Ovary (tissue), 9 donors: ENCODE measurements around the gene DAPK3. TPM values are rescaled to one million over a fixed set of nuclear protein-coding genes. Genes with fewer than 3 reads are reported as not detected.
A peak's percentile ranks its signal among the peaks of the same experiment; 100 is the strongest.

Experiments
- DNase-seq, 5 donors: peaks; one replicate each; pipeline ENCODE4 v3.0.0-alpha.2; 2019 to 2020
- H3K27ac ChIP-seq, 2 donors: fragments of 200-600 bp; one replicate each; pipeline versions ENCODE4 v1.5.1 to v1.8.0; 2019 to 2022
- H3K27me3 ChIP-seq: fragments of 200-600 bp; one replicate; pipeline ENCODE4 v1.8.0; 2022
- H3K36me3 ChIP-seq: fragments of 200-600 bp; sonication (generic); one replicate; pipeline ENCODE4 v1.5.1; 2019
- H3K4me1 ChIP-seq: one replicate; pipeline ENCODE4 v1.8.1; 2013; ENCODE audit warnings: mild to moderate bottlenecking, moderate library complexity; ENCODE audit not compliant: insufficient read depth
- H3K4me3 ChIP-seq: fragments of 200-600 bp; sonication (generic); one replicate; pipeline ENCODE4 v1.5.1; 2017
- H3K9me3 ChIP-seq, 2 donors: fragments of 200-600 bp in 1 of 2; sonication (generic) in 1 of 2; one replicate each; pipeline versions ENCODE4 v1.5.1 to v1.8.1; 2013 to 2019; ENCODE audit warnings: mild to moderate bottlenecking in 1 of 2, moderate library complexity in 1 of 2
- CTCF ChIP-seq, 3 donors: fragments of 450-650 bp in 2 of 3; fragments of 200-600 bp in 1 of 3; IDR thresholded peaks; one replicate each; pipeline versions ENCODE4 v1.5.1 to v1.8.0; 2016 to 2022; ENCODE audit warnings: antibody characterized with exemption in 3 of 3, mild to moderate bottlenecking in 1 of 3
- EP300 ChIP-seq: sonication (generic); formaldehyde crosslinking; IDR thresholded peaks from one replicate; pipeline ENCODE4 v1.6.1; 2017; ENCODE audit warnings: antibody characterized with exemption
- POLR2A ChIP-seq: fragments of 450-650 bp; IDR thresholded peaks from one replicate; pipeline ENCODE4 v1.6.1; 2017; ENCODE audit warnings: antibody characterized with exemption, mild to moderate bottlenecking, moderate library complexity
- WGBS, 3 donors: extraction: QIAGEN DNeasy Blood & Tissue Kit in 1 of 3; methylation state at CpG; one replicate each; pipeline versions ENCODE4 v1.1.5 to v1.1.7; 2013 to 2017; 5-methylcytosine and 5-hydroxymethylcytosine counted together
- intact Hi-C, 4 donors: fragments of 100-400 bp; cut with DNase I; formaldehyde crosslinking; loops; one replicate each; pipeline versions ENCODE4 v1.11.0 to v1.15.1; 2022 to 2023
- polyA plus RNA-seq, 2 donors: library from polyadenylated mRNA; stranded (reverse); fragments of 200-250 nt in 1 of 2; fragments of 350-450 nt in 1 of 2; fragmentation: Illumina TruSeq in 1 of 2; extraction: RNeasy Lipid Tissue Mini Kit (QIAGEN cat#74804) in 1 of 2; gene quantifications; one replicate each; pipeline ENCODE4 v1.2.3, GENCODE V29; 2013 to 2014
- total RNA-seq, 7 donors: library from RNA; depleted of rRNA in 2 of 7; stranded (reverse); fragments of >200 nt in 2 of 7; fragmentation: NEBNext Ultra II Directional in 3 of 7; extraction: Animal tissue kit (Norgen Biotek cat#: 25700) in 3 of 7; gene quantifications; one replicate each; pipeline versions ENCODE4 v1.1.0 to v1.2.4, GENCODE V29; 2016 to 2023
- donor health status: DM: no; HTN: no; CAD: no; lungs with moderate emphysema.
- donor health status: DM: no; HTN: no; CAD: no.
- donor health status: Bipolar disorder and iron deficiency.
- donor health status: DM: yes; HTN: yes; CAD: no.
- donor health status: DM: no; HTN: no; CAD: no.
- donor health status: DM: yes; HTN: yes; CAD: no.

The DAPK3 gene
- total and polyA plus RNA-seq, 9 donors = 8.3 to 101 (median 57.0) TPM

- Histone ChIP-seq H3K27me3 (no peaks in the 10 kb centered on the region), H3K9me3 (no peaks in the 10 kb centered on the region), H3K36me3 (no peaks in the 10 kb centered on the region), H3K4me1 (peaks cover 4% of the 10 kb centered on the region), H3K4me3 (peak overlapping the region; percentile 84), H3K27ac (no peak overlapping the region)
- TF ChIP-seq CTCF (IDR thresholded peaks at IDR 0.05) (no peak), POLR2A (no peak), EP300 (no peak)
- intact Hi-C loops = loop anchor here in 1 of 4 donors (5.0 to 10.0 kb wide), 3 partner anchors 139 to 219 kb away; partner anchors contain the start of gene MAP2K2
- WGBS, 3 donors = 2 to 3% (median 2%) methylated on average over 19 of the region's 19 CpGs
- DNase-seq = no peak
Measured at GRCh38 chr19:3985643-3986259, 14.9 kb upstream of the DAPK3 start.

DNA sequence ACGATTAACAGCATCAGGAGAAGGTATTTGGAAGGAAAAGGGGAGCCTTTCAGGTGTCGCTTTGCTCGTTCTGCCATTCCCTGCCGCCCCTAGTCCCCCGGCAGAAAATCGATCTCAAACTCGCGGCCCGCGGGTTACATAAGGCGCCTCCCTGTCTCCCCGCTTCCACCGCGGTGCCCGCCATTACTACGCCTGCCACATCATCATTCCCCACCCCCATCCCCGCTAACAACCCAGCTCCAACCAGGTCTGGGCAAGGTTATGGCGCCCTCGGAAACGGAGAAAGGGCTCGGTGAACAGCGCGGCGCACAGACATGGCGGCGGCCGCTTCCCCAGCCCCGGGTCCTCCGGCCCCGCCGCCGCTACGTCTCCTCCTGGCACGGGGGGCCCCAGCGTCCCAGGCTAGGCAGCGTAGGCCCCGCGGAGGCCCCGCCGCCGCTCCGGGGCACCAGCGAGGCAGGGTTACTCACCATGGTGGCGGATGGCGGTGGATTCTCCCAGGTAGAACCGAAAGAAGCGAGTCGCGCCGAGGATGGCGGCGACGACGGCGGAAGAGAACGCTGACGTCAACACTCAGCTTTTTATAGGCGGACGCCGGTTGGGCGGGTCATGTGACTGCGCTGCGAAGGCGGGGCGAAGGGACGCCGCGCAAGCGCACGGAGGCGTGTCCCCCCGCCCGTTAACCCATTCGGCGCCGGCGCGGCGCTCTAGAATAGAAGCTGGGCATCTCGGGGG, 14.2 kb upstream of the DAPK3 start, which contains the start of gene EEF2:
Gene EEF2 (minus strand): TSS at position 556 of the 735 bp plus-strand sequence. CDS start 83 bp downstream, at position 473.
- Histone ChIP-seq H3K36me3 (no peaks in the 10 kb centered on the region), H3K4me1 (peaks cover 4% of the 10 kb centered on the region), H3K27ac (peak within 1 kb of the TSS; percentile 74 to 88), H3K4me3 (peak within 1 kb of the TSS; percentile 84), H3K9me3 (no peaks in the 10 kb centered on the region), H3K27me3 (no peaks in the 10 kb centered on the region)
- DNase-seq = peak; percentile 88 to 96 (median 95)
- 0% methylated on average over 78 to 80 of the region's 80 CpGs for WGBS, 3 donors
- intact Hi-C loops = loop anchor here in 1 of 4 donors (5.0 to 10.0 kb wide), 3 partner anchors 140 to 220 kb away; partner anchors contain the start of gene MAP2K2
- TF ChIP-seq CTCF (IDR thresholded peaks at IDR 0.05) = peak in 2 of 3 donors; percentile 27 to 32
- peak; percentile 100 for TF ChIP-seq POLR2A
- no peak for TF ChIP-seq EP300

- Histone ChIP-seq H3K9me3 (no peaks in the 10 kb centered on the region), H3K27ac (peak overlapping the region; percentile 74 to 88), H3K27me3 (no peaks in the 10 kb centered on the region), H3K4me1 (peaks cover 4% of the 10 kb centered on the region), H3K4me3 (peak overlapping the region; percentile 84), H3K36me3 (no peaks in the 10 kb centered on the region)
- peak in 3 of 5 donors; percentile 24 to 51 (median 28) for DNase-seq
- intact Hi-C loops = loop anchor here in 1 of 4 donors (10.0 kb wide), 2 partner anchors 140 to 220 kb away; partner anchors contain the start of gene MAP2K2
- TF ChIP-seq POLR2A (no peak), EP300 (no peak)
- 0 to 2% (median 1%) methylated on average over 10 of the region's 10 CpGs for WGBS, 3 donors
Measured at GRCh38 chr19:3984584-3984907, 13.6 kb upstream of the DAPK3 start.

DNA sequence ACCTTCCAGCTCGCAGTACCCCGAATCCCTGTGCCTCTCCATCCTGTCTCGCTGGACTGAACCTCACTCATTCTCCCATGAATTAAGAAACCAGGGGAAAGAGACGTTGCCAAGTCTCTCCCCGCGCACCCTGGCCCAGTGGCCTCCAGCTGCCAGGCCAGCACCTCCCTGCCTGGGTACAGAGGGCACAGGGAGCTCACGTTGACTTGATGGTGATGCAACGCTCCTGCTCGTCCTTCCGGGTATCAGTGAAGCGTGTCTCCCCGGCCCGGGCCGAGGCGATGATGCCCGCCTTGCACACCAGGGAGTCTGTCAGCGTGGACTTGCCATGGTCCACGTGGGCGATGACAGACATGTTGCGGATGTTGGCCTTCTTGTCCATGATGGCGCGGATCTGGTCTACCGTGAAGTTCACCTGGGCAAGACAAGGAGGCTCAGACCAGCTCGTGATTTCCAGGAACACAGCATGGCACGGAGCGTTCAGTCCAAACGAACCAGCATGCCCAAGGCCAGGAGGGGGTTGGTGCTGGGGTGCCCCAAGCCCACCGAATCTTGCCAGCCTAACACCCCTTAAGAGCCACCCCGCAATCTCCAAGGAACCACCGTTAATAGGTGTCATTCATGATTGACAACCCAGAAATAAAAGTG, 13.2 kb upstream of the DAPK3 start:
- peak overlapping the region; percentile 84 for H3K4me3 ChIP-seq
- peak overlapping the region; percentile 57 to 74 for H3K27ac ChIP-seq
- no peaks in the 10 kb centered on the region for H3K36me3 ChIP-seq
- H3K9me3 ChIP-seq = no peaks in the 10 kb centered on the region
- H3K27me3 ChIP-seq = no peaks in the 10 kb centered on the region
- WGBS, 3 donors = 6 to 15% (median 6%) methylated on average over 27 to 30 of the region's 30 CpGs
- peaks cover 4% of the 10 kb centered on the region for H3K4me1 ChIP-seq
- peak in 4 of 5 donors; percentile 46 to 66 (median 56) for DNase-seq
- no peak for TF ChIP-seq CTCF (IDR thresholded peaks at IDR 0.05)
- TF ChIP-seq POLR2A = peak; percentile 23
- intact Hi-C loops = loop anchor here in 1 of 4 donors (10.0 kb wide), 2 partner anchors 141 to 221 kb away; partner anchors contain the start of gene MAP2K2
